GM06990 (cell line): Measurements from ENCODE around the gene IKBKE.

Source experiments
- DNase-seq: peaks from one replicate; pipeline ENCODE4 v3.0.0-alpha.2; 2011; ENCODE audit not compliant: insufficient read length; ENCODE audit errors: extremely low read depth
- H3K27me3 ChIP-seq: replicated peaks from 2 replicates; pipeline ENCODE4 v1.6.0; 2011; ENCODE audit warnings: low read length; ENCODE audit not compliant: control insufficient read depth, insufficient read depth
- H3K36me3 ChIP-seq: 2 replicates; pipeline ENCODE4 v1.5.1; 2011; ENCODE audit warnings: low read length; ENCODE audit not compliant: control insufficient read depth, insufficient read depth
- H3K4me3 ChIP-seq: replicated peaks from 2 replicates; pipeline ENCODE4 v1.5.1; 2011; ENCODE audit warnings: low read depth, mild to moderate bottlenecking, control low read depth, low read length
- TF ChIP-seq, protein P1 (sequence below): IDR thresholded peaks from 2 replicates; pipeline ENCODE4 v1.5.1; 2011; ENCODE audit warnings: low read length, control low read depth, mild to moderate bottlenecking, inconsistent platforms; ENCODE audit not compliant: insufficient read depth, poor library complexity, severe bottlenecking

The IKBKE gene

GRCh38 chr1:206447792-206448191 is 22.5 kb upstream of the IKBKE start:
- TF ChIP-seq, protein P1, sequence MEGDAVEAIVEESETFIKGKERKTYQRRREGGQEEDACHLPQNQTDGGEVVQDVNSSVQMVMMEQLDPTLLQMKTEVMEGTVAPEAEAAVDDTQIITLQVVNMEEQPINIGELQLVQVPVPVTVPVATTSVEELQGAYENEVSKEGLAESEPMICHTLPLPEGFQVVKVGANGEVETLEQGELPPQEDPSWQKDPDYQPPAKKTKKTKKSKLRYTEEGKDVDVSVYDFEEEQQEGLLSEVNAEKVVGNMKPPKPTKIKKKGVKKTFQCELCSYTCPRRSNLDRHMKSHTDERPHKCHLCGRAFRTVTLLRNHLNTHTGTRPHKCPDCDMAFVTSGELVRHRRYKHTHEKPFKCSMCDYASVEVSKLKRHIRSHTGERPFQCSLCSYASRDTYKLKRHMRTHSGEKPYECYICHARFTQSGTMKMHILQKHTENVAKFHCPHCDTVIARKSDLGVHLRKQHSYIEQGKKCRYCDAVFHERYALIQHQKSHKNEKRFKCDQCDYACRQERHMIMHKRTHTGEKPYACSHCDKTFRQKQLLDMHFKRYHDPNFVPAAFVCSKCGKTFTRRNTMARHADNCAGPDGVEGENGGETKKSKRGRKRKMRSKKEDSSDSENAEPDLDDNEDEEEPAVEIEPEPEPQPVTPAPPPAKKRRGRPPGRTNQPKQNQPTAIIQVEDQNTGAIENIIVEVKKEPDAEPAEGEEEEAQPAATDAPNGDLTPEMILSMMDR, result no peak
- Histone ChIP-seq H3K4me3 (no peak overlapping the region), H3K27me3 (no peaks in the 10 kb centered on the region), H3K36me3 (no peaks in the 10 kb centered on the region; the same call in 1 of the 2 replicates)
- DNase-seq, result no peak

GRCh38 chr1:206448471-206448870 is 21.8 kb upstream of the IKBKE start:
- no peaks in the 10 kb centered on the region; the same call in 1 of the 2 replicates for H3K36me3 ChIP-seq
- H3K27me3 ChIP-seq, result no peaks in the 10 kb centered on the region
- no peak overlapping the region for H3K4me3 ChIP-seq
- no peak for DNase-seq
- TF ChIP-seq, protein P1, result no peak

DNA sequence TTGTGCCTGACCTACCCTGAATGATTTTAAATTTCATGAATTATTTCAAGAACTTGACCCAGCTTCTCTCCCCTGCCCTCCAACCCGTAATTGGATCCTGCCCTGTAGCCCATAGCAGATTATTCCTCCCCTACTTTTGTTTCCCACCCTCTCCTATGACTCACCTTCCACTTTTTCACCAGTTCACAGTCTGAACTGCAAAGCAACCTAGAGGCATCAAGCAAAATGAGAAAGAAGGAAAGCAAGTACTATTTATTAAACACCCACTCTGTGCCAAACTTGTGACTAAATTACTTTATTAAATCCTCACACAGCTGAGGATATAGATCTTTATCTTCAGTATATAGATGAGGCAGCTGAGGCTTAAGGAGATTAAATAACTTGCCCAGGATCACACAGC is 20.7 kb upstream of the IKBKE start:
- no peaks in the 10 kb centered on the region for H3K27me3 ChIP-seq
- H3K36me3 ChIP-seq, result no peaks in the 10 kb centered on the region; the same call in 1 of the 2 replicates
- TF ChIP-seq, protein P1, result no peak
- H3K4me3 ChIP-seq, result no peak overlapping the region
- DNase-seq, result no peak

- TF ChIP-seq, protein P1, result no peak
- no peak for DNase-seq
- H3K4me3 ChIP-seq, result no peak overlapping the region
- no peaks in the 10 kb centered on the region for H3K27me3 ChIP-seq
- H3K36me3 ChIP-seq, result peaks cover 2% of the 10 kb centered on the region
These were observed 20.0 kb upstream of the IKBKE start for GRCh38 chr1:206450281-206450680.

GRCh38 chr1:206451134-206451686 is 19.1 kb upstream of the IKBKE start:
- Histone ChIP-seq H3K36me3 (peaks cover 2% of the 10 kb centered on the region), H3K4me3 (no peak overlapping the region), H3K27me3 (no peaks in the 10 kb centered on the region)
- TF ChIP-seq, protein P1, result no peak
- no peak for DNase-seq

DNA sequence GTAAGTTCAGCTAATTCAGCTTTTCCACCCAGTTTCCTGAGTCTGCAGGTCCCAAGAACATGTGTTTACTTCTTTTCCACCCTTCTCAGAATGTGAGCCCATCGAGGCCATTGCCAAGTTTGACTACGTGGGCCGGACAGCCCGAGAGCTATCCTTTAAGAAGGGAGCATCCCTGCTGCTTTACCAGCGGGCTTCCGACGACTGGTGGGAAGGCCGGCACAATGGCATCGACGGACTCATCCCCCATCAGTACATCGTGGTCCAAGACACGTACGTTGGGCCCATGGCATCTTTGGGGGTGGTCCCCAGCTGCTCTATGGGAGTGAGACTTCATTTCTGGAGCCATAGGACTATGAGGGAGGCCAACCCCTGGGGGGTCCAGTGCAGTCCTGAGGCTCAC is 17.2 kb upstream of the IKBKE start:
- TF ChIP-seq, protein P1, result no peak
- Histone ChIP-seq H3K4me3 (no peak overlapping the region), H3K36me3 (peaks cover 2% of the 10 kb centered on the region), H3K27me3 (no peaks in the 10 kb centered on the region)
- DNase-seq, result no peak
